Measurements from ENCODE around the gene GRK2.

Gene GRK2

DNA sequence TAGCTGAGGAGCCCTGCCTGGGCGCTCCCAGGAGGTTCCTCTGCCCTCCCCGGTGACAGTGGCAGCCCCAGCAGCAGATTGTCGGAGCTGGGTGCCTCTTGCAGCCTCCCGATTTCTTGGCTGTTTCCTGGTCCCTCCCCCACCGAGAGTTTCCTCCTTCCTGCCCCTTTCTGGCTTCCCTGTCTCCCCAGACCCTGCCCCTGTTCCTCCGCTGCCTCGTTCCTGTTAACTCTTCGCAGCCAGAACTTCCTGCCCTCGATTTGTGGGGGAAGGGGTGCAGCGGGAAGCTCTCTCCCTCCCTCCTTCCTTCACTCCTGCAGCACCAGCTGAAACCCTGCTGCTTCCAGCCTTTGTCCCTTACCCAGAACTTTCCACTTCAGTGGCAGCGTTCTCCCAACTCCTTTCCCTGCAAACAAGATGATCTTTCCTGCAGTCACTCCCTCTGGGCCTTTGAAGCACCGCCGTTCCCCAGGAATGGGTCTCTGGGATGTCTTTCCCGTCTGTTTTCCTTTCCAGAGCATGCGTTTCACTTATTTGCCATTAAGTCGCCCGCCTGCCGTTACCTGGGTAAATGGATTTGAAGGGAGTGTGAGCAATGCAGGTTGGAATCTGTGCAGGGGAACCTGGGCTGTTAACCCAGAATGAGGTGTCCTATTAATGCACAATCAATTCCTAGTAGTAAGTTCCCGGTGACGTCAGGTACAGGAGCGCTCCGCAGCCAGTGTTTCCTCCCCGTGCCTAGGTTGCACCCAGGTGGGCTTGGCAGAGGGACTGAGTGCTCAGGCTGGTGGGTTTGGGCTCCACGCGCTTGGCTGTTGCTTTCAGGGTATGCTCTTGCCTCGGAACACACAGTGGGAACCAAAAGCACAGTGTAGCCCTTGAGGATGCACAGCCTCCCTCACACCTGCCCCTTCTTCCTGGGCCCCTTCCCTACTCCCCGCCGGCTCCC lies 4.3 kb downstream of the GRK2 start:
- no peak for DNase-seq (ENCODE audit: low read depth)

DNA sequence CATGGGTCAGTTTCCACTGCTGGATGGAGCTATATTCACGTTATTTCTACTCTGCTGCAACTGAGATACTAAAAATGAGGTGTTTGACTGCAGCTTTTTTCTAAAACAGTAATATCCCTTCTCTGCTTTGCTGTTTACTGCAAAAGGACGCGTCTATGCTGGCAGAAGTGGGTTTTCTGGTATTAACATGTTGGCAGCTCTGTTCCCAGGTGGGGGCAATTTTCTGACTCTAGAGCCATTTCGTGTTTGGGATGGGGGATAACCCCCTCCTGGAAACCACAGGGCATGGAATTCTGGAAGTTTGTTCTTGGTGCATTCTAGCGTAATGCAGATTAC lies 4.9 kb downstream of the GRK2 start:
- DNase-seq (ENCODE audit: low read depth), result no peak

DNA sequence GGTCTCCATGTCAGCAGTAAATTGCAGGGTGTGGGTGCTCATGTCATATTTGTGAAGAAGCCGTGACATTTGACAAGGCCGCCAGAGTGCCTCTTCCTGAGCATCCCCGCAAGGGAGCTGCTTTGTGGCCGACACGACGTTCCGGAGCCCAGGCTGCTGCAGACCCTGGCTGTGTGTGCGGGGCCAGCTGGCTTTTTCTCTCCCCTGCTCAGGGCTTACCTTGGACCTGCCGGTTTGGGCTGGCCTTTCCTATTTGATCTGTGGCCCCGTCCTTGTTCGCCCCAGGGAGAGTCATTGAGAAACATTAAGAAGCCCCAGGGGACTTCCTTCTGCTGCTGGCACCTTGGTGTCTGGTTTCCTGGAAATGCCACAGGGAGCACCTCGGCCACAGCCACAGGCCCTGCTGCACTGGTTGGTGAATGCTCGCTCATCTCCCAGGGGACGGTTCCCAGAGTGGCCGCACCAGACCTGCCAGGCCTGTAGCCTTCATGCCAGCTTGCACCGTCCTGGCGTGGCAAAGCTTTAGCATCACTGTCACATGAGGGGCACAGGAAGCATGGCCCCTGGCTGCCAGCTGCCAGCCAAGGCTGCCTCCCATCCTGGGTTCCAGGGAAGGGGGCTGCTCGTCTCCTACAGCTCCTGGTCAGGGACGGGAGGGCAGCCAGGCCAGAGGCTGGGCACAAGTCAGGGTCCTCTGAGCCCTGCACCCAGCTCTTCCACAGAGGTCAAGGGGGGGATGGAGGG lies 5.4 kb downstream of the GRK2 start:
- no peak for DNase-seq (ENCODE audit: low read depth)

DNA sequence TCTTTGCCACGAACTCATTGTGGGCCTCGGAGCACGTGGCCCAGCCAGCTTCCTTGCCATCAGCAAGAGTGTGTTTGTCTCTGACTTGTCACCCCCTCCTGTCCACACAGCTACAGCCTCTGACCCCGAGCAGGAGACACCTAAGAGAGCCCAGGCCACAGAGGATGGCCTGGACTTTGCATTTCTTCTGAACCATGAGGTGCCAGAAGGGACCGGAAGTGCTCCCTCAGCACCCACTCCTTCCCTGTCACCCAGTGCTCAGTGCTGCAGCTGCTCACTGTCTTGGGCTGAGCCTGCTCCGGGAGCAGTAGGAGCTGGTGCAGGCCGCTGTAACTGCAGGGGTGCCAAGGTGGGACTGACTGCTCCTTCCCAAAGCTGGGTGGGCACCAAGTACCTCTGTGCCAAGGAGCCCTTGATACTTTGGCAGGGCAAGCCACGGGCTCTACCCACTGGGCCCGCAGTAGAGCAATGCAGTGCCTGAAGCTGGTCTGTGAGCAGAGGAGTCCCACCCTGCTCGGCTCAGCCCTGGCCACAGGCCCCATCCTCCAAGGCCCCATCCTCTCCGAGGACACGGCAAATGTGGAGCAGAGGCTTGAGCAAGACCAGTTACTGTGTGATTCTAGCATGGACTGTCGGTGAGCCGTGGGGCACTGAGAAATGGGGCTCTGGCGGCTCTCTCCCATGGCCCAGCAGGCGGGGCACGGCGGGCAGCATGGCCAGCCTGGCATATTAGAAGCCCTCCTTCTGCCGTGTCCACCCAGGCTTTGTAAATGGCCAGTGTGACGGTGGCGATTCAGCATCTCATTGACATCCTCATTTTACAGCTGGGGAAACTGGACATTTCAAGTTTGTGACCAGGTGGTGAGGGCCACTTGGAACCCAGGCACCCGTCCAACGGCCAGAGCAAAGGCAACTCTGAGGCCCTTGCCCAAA lies 6.3 kb downstream of the GRK2 start:
- DNase-seq (ENCODE audit: low read depth), result no peak

DNA sequence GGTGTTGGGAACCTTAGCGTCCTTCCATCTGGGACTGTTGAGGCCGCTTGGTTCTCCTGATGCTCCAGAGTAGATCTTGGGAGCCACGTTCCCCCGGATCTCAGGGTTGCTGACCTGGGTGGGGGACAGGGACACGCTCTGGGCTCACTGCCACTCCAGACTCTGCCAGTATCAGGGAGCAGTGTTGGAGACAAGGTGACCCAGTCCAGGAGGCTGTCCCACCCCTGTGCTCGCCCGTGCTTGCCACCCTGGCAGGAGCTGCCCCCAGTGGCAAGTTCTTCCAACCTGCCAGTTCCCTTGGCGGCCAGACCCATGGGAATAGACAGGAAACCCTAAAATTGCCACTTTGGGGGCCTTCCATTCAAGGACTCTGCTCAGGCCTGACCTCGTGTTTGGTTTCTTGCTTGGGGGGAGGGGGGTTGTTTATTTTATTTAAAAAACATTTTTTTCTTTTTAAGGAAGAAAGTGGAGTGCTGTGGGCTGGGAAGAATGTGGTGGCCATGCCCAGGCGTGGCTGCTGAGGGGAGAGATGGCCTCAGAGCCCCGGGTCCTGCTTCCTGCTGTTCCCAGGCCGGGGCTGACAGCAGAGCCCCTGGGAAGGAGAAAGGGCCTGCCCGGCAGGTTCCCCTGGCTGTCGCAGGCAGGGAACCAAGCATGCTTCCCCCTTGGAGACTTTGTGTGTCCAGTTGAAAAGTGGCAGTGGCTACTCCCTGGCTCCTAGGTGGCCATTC lies 7.2 kb downstream of the GRK2 start:
- DNase-seq (ENCODE audit: low read depth), result no peak

DNA sequence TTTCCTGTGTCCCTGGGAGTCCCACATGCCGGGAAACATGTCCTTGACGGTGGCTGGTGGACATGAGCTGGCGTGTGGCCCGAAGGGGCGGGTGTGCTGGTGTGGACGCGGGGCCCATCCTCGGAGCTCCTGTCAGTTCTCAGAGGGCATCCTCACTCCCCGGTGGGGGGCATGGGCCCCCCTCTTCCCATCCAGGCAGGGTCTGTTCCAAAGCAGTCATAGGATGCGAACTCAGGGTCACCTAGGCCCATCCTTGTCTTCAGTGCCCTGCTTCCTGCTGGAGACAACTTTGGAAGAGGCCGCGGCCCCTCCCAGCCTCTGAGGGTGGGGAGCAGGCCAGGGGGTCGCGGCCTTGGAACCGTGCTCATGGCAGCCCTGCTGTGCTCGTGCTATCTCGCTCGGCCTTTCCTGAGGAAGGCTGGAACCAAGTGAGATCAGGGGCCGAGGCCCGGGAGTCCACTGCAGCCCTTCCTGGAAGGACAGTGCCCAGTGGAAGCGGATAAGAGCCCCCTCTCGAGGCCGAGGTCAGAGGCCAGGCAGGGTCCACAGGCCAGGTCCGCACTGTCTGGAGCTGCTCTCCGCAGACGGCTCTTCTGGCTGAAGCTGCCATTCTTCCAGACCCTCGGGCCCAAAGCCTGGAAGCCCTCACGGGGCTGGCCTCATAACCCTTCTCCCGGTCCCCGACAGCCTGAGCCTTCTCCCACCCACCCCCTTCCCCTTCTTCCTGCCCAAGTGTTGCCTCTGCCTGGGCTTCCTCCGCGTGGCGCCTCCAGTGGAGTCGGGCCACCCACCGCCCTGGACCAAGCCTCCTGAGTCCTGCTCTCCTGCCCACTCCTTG lies 8.7 kb downstream of the GRK2 start:
- DNase-seq (ENCODE audit: low read depth), result no peak

DNA sequence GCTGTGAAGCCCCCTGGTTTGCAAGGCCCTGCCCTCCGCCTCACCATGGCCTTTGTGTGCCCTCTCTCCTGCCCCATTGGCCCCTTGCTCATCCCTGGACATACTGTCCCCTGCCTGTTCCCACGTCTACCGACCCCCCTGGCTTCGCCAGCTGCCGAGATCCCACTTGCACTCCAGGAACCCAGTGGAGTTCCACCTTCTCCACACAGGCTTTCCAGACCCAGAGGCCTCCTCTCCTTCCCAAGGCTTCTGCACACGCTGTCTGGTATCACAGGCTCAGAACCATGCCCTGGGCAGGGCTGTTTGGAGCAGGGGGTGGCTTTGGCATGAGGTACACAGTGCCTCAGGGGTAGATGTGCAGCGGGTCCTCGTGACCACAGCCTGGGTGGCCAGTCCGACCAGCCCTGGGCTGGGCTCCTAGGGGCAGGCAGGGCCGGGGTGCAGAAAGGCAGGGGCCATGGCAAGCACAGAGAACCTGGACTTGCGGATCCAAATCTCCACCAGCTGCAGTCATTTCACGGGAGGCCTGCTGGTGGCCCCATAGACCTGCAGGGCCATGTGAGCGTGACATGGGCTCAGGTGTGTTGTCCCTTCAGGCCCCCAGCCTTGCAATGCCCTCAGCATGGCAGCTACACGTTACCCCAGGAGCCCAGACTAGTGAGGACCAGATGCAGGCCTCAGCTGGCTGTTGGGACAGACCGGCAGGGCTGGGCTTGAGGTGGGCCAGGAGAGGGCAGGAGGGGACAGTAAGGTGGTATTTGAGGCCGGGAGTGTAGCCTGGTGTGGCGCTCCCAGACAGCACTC lies 9.5 kb downstream of the GRK2 start:
- DNase-seq (ENCODE audit: low read depth), result no peak

DNA sequence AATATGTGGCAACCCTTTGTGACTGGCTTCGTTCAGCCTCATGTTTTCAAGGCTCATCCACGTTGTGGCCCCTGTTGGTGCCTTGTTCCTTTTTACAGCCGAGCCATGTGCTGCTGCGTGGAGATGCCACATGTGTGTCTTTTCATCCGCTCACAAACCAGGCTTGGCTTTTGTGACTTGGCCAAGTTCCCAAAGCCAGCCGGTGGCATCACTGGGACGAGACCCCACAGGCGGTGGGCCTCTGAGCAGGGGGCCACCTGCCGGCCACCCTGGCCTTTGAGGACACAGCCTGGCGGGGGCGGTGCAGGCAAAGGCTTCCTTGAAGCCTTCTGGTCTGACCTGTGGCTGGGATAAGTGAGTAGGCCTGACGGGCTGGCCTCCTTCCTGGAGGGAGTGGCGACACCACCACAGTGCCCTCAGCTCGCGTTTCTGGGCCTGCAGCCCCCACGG lies 10.5 kb downstream of the GRK2 start:
- DNase-seq (ENCODE audit: low read depth), result no peak

DNA sequence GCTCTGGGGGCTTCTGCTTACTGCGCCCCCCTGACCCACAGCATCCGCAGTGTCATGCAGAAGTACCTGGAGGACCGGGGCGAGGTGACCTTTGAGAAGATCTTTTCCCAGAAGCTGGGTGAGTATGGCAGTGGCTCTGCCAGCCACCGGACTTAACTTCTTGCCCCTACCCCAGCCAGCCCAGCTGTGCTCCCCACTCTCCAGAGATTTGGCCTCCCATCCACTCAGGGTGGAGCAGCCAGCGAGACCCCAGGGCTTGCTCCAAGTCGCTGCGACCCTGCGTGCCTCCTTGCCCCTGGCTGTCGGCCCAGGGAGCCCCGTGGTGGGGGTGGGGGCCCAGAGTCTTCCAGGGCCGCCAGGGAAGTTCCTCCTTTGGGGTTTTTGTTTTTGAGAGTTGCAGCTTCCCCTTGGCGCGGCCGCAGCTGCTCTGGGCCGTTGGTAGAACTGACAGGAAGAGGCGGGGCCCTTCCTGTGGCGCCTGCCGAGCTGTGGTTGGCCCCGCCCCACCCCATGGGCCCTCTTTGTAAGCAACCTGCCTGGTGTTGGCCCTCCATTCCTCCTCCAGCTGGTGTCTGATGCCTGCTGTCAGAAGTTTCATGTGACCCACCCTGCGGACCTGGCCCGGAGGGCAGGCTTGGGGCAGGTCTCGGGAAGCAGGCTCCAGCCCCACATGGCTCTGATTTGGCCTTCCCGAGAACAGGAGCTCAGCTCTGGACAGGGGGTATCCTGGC lies 11.1 kb downstream of the GRK2 start:
- no peak for DNase-seq (ENCODE audit: low read depth)

DNA sequence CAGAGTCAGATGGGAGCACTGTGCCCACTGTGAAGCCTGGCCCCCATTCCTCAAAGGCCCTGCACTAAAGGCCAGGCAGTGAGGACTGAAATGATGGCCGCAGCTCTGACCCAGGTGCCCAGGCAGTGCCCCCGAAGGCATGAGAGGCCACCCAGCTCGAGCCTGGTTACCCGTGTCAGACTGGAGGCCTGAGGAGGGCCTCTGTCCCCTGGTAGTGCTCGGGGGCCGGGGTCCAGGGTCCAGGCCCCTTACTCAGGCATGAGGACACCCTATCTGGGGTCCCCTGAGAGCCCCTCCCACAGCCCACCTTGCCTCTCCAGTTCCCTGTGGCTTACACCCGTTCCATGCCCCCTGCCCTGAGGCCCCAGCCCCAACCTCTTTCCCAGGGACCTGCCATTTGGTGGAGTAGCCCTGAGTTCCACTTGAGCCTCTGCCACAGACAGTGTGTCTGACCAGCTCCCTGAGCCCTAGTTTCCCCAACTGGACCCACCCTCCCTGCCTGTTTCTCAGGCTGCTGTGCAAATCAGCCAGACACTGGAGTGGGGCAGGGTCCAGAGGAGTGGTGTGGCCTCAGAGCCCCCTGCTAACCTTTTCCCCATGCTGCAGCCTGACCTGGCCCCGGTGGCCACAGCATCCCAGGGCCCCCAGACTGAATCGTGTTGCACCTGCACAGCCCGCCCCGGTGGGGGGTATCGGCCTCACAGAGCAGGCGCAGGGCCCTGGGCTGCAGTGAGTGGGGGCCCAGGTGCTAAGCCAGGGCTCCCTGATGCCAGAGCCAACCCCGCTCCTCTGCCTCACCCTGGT lies 12.1 kb downstream of the GRK2 start:
- no peak for DNase-seq (ENCODE audit: low read depth)

DNA sequence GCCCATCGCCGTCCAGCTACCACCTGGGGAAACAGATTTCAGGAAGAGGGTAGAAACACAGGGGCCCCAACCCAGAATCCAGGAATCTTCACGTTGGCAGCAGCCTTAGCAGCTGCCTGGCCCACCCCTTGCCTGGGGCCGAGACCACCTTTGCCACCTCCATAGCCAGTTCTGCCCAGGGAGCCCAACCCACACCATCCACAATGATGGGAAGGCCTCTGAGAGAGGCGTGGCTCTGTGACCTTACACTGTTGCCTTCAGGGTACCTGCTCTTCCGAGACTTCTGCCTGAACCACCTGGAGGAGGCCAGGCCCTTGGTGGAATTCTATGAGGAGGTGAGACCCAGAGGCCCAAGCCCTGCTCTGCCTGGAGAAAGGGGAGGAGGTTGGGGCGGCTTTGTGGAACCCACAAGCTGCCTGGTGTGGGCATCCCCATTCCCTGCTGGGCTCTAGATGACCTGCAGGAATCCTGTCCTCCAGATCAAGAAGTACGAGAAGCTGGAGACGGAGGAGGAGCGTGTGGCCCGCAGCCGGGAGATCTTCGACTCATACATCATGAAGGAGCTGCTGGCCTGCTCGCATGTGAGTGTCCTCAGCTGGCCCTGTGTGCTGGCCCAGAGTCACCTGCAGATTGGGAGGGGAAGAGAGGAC lies 12.8 kb downstream of the GRK2 start:
- no peak for DNase-seq (ENCODE audit: low read depth)

DNA sequence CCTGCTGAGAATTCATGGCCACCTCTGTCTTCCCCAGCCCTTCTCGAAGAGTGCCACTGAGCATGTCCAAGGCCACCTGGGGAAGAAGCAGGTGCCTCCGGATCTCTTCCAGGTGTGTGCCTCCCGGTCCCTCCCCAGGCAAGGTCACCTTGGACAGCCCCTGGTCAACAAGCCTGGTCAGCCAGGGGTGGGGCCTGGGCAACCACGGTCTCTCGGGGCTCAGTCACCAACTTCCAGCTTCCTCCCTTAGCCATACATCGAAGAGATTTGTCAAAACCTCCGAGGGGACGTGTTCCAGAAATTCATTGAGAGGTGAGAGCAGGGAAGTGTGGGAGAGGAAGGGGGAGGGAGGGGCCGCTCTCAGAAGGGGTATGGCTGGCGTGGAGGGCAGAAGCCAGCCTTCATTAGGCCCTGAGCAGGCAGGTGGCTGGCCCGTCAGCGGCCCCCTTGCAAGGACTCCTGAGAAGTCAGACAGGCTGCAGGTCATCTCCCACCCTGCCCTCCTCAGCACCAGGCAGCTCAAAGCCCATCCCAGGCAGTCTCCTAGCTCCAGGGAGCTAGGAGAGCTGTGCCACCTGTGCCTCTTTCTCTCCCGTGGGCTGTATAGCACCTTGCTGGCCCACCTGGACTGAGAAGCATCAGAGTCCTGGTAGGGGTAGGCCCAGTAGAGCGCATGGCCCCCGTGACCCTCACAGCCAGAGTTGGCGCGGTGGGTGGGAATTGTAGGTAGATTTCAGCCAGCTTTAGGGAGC lies 13.5 kb downstream of the GRK2 start:
- no peak for DNase-seq (ENCODE audit: low read depth)

DNA sequence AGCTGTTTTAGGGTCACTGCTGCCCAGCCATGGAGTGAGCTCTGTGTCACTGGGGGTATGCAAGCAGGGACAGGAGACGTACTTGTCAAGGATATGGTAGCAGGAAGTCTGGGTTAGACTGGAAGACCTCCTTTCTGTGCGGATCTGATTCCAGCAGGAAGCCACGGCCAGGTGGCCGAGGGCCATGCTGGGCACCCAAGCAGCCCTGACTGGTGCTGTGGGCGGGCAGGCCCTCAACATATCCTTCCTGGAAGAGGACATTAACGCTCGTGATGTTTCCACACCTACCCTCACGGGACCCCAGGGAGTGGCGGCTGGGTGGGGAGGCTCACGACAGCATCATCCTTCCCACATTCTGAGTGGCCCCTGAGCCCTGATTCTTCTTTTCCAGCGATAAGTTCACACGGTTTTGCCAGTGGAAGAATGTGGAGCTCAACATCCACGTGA lies 14.1 kb downstream of the GRK2 start:
- DNase-seq (ENCODE audit: low read depth), result no peak

DNA sequence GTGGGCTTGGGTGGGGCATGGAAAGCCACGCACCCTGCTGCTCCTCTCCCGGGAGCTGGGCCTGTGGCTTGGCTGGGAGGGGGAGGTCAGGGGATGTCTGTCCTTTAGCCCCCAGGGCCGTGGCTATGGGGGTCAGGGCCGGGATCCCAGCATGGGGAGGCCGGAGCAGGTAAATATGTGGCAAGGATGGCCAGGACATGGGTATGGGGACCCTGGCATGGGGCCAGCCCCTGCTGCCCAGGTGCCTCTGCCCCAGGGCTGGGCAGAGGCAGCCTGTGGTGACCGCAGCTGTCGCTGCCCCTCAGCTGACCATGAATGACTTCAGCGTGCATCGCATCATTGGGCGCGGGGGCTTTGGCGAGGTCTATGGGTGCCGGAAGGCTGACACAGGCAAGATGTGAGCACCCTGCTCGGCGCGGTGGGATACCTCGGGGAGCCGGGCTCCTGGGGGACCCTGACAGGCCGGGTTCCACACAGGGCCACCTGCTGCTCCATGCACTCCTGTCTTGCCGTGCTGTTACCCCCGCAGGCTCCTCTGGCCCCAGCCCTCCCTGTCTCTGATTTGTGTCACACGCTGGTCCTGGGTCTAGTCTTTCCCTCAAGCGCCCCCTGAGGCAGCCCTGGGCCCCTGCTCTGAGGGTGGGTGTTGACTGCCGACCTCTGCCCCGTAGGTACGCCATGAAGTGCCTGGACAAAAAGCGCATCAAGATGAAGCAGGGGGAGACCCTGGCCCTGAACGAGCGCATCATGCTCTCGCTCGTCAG lies 14.7 kb downstream of the GRK2 start:
- DNase-seq (ENCODE audit: low read depth), result no peak

DNA sequence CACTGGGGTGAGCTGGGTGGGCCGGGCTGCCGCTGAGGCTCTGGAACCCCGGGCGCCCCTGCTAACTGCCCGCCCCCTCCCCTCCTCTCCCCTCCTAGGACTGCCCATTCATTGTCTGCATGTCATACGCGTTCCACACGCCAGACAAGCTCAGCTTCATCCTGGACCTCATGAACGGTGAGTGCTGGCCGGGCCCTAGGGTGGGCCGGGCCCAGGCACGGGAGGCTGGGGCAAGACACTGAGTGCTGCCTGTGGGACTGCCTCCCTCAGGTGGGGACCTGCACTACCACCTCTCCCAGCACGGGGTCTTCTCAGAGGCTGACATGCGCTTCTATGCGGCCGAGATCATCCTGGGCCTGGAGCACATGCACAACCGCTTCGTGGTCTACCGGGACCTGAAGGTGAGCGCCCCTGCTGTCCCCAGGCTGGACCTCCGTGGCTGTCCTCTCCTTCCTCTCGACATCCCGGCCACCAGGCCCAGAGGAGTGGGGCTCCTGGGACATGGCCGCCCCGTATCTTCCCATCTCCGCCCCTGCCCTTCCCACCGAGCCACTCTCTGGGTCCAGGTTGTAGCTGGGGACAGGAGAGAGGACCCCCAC lies 15.4 kb downstream of the GRK2 start:
- DNase-seq (ENCODE audit: low read depth), result no peak
